HG02798 (cell line): ENCODE data around the gene DMBT1.

Experiments
- ATAC-seq: cut with Tn5 transposase; IDR thresholded peaks from one replicate; pipeline ENCODE4 v1.9.1; 2021; ENCODE audit warnings: mild to moderate bottlenecking; ENCODE audit not compliant: unreplicated experiment, poor library complexity

DMBT1 gene

DNA sequence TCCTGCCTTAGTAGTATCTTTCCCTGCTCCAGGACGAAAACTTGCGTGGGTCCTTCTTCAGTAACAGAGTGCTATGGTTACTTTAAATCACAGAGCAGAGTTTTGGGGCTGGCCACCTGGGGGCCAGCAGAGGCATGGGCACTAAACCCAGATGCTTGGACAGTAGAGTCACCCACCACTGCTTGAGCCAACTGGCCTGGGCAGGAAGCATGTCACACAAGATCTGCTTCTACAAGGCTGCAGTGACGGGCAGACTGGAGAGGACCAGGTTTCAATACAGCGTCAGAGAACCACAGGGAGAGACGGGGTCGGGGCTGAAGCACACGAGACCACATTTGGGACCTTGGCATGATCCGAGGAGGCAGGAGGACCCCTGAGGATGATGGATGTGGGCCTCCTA, 14.3 kb upstream of the DMBT1 start:
- ATAC-seq, result no peak

DNA sequence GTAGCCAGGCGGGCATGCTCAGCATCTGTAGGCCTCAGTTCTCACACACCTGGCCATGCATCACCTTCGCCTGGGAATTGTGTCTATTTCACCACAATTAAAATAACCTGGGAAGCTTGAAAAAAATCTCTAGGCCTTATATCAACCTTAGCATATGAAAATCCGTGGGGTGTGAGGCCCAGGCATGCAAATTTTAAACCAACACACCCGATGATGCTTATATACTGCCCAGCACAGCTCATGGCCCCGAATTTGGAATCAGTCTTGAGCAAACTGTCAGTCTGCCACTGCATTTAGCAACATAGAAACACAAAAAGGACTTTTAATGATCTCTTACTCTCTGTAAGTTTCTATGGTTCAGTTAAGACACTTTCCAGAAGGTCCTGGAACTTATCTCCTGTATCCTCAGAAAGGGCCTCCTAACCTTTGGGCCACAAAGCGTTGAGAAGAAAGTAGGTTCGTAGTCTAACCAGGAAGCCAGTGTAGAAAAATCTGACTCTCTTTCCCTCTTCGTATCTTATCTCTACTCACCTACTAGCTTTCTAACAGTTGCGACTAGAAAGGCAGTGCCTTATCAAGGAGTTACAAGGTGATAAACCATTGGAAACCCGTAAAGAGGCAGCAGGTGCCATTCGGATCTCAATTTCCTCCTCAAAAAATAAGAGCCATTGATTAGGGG, 12.0 kb upstream of the DMBT1 start:
- ATAC-seq, result no peak

- ATAC-seq, result no peak
Measured at GRCh38 chr10:122549636-122550035, 10.9 kb upstream of the DMBT1 start.

GRCh38 chr10:122550427-122550826, 10.1 kb upstream of the DMBT1 start:
- ATAC-seq, result no peak

- no peak for ATAC-seq
Measured at GRCh38 chr10:122550983-122551382, 9.6 kb upstream of the DMBT1 start.

DNA sequence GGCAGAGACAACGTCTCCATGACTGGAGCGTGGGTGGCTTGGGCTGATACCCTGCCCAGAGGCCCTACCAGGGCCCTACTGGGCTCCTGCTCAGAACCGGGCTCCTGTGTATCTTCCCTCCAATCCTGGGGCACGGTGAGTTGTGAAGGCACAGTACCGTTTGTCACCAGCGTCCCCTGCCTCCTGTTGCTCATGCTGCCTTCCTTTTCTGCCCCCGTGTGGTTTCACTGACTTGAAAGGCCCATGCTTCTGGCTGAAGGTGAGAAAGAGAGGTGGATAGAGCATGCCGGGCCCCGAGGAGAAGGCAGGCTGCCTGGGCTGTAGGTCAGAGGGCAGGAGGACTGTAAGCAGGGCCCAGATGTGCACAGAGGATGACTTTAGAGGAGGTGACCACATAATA, 9.1 kb upstream of the DMBT1 start:
- no peak for ATAC-seq

- ATAC-seq, result no peak
Measured at GRCh38 chr10:122553341-122553740, 7.2 kb upstream of the DMBT1 start.

GRCh38 chr10:122554131-122555036, 6.2 kb upstream of the DMBT1 start:
- ATAC-seq, result no peak

GRCh38 chr10:122555442-122555841, 5.1 kb upstream of the DMBT1 start:
- no peak for ATAC-seq

- no peak for ATAC-seq
Measured at GRCh38 chr10:122557516-122557915, 3.0 kb upstream of the DMBT1 start.

DNA sequence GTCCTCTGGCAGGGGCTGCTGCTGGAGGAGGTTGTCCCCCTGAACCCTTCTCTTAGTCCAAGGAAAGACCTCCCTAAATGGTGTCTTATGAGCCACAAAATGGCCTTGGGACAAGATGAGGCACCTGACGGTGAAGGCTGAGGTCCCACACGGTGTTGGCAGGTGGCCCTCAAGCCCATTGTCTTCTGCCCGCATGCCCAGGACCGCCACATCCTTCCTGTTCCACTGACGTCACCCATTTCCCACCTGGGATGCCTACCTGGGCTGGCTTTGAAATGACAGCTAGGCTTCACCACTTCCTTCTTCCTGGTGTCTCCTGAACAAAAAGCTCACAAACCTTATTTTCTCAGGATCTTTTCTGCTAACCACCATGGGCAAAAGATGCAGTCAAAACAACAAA, 2.1 kb upstream of the DMBT1 start:
- ATAC-seq, result no peak

DNA sequence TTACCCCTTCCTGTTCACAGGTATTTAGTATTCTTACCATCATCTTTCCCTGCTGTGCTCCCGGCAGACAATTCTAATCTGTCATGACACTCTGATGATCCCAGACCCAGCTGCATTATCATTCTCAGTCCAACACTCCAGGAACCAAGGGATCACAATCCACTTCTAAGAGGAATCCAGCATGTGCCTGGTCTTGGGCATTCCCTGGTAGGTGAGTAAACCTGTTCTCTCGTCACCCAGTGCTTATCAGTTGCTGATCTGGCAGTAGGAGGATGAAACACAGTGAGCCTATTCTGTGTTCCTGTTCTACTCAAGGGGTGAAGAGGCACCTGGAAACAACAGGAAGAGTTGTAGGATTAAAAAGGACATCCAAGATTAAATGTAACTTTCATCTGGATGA, 1.3 kb upstream of the DMBT1 start:
- no peak for ATAC-seq

DNA sequence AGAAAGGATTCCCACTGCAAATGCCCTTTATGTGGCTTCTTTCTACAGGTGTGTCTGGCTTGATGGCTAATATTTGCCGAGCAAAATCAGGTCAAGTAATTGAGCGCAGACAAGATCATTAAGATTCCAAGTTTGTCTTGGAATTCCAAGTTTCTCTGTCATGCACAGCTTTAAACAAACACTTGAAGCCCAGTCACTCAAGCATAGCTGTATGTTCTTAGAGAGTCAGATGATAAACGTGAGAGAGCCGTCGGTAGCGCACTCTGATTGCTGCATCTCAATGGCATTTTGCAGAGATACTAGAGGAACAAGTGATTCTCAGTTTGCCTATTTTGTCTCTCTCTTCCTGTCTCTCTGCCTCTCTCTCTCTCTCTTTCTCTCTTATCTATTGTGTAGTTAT, 658 bp downstream of the DMBT1 start:
- ATAC-seq, result no peak

DNA sequence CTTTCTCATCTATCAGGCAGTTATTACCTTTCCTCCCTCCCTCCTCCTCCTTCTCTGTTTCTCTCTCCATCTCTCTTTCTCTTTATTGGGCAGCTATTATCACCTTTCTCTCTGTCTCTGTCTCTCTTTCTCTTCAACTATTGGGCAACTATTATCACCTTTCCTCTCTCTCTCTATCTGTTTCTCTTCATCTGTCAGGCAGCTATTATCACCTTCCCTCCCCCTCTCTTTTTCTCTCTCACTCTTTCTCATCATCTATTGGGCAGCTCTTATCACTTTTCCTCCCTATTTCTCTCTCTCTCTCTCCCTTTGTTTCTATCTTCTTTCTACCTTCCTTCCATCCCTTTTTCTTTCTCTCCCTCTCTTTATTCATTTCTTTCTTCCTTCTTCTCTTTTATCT, 1.2 kb downstream of the DMBT1 start:
- ATAC-seq, result no peak

DNA sequence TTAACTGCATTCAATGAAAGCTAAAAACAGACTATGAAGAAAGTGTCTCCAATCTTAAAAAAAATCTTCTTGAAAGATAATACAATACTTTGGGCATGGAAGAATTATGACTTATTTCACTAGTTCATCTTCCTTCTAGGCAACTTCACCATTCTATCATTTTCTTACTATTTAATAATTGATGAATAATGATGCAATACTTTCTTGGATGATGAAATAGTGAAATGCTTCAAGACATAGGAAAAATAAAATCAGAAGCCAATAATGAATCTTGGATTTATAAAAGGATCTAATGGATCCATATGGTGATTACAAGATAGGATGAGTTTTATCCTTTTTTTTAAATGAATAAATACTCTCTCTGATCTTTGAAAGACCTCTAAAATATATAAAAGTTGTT, 4.4 kb downstream of the DMBT1 start:
- ATAC-seq, result no peak

DNA sequence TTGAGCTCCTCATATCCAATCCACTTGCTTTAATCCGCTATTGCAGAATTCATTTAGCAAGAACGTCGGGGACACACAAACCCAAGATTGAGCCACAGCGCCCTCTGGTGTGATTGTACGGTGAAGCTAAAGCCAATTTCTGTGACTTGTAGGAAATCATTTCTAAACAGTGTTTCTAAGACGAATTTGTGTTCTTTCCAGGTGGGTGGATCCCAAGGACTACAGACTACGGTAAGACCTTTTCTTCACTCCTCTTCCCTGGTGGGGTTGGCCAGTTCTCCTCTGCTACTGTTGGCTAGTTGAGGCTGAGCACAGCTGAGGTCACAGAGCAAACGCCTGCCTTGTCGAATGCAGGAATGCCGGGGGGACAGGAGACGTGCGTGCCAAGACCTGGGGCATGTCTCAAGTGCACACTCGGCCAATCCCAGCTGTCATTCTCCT, 5.2 kb downstream of the DMBT1 start:
- no peak for ATAC-seq

- no peak for ATAC-seq
Measured at GRCh38 chr10:122566632-122567031, 6.1 kb downstream of the DMBT1 start.

- ATAC-seq, result no peak
Measured at GRCh38 chr10:122567056-122567660, 6.6 kb downstream of the DMBT1 start.

DNA sequence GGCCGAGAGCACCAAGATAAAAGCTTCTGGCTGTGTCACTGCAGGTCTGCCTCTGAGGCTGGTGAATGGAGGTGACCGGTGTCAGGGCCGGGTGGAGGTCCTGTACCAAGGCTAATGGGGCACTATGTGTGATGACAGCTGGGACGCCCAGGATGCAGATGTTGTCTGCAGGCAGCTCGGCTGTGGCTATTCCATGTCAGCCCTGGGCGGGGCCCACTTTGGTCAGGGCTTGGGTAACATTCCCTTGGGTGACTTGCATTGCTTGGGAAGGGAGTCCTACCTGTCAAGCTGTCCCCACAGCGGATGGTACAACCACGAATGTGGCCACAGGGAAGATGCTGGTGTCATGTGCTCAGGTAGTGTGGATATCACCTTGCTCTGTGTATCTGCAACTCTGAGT, 8.0 kb downstream of the DMBT1 start:
- no peak for ATAC-seq

- no peak for ATAC-seq
Measured at GRCh38 chr10:122570920-122571319, 10.4 kb downstream of the DMBT1 start.

- ATAC-seq, result no peak
Measured at GRCh38 chr10:122571892-122572291, 11.3 kb downstream of the DMBT1 start.
